ENCODE results near the gene TCP11. TPM values are rescaled to one million over a fixed set of nuclear protein-coding genes. Genes with fewer than 3 reads are reported as not detected.
"Not testable (repeated sequence)": the region's sequence is repeated elsewhere in the genome, so short reads cannot be mapped to it uniquely, and the experiment has no call there.

The TCP11 gene
- total RNA-seq, 2 experiments from 2014 or later: not detected

DNA sequence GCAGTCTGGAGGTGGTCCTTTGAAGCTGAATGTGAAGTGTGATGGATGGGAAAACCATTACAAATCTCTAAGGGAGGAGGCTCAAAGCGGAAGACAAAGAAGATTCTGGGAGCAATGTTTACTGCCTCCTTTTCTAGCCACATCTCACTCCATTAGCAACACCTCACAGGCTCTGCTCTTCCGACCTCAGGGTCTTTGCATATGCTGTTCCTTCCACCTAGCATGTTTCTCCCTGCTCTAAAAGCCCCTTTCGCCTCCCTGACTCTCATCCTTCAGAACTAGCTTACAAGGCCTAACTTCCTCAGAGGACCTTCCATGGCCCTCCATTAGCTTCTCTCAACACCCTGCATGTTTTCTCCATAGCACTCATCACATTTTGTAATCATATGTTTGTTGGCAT, 4.6 kb upstream of the TCP11 start:
- ChIA-PET POLR2A (no interaction called here), CTCF (interaction anchor here (0.6 to 4.1 kb wide), 6 partner anchors 7 to 763 kb away, joined by 3 to 40 read pairs (median 3); no protein-coding TSS in a partner anchor)
- Mint-ChIP-seq H3K4me3 (no peak overlapping the region), H3K4me1 (peaks cover 26% of the 10 kb centered on the region), H3K9me3 (ENCODE audit: low read depth) (no peaks in the 10 kb centered on the region), H3K27me3 (peaks cover 16% of the 10 kb centered on the region), H3K27ac (no peak overlapping the region), H3K36me3 (ENCODE audit: low read depth) (no peaks in the 10 kb centered on the region)
- no peak for DNase-seq
- no peak for ATAC-seq
- intact Hi-C loops (cut with DNase I, micrococcal nuclease): loop anchor here (1.0 to 10.0 kb wide), 3 partner anchors 60 to 511 kb away; no protein-coding TSS in a partner anchor

DNA sequence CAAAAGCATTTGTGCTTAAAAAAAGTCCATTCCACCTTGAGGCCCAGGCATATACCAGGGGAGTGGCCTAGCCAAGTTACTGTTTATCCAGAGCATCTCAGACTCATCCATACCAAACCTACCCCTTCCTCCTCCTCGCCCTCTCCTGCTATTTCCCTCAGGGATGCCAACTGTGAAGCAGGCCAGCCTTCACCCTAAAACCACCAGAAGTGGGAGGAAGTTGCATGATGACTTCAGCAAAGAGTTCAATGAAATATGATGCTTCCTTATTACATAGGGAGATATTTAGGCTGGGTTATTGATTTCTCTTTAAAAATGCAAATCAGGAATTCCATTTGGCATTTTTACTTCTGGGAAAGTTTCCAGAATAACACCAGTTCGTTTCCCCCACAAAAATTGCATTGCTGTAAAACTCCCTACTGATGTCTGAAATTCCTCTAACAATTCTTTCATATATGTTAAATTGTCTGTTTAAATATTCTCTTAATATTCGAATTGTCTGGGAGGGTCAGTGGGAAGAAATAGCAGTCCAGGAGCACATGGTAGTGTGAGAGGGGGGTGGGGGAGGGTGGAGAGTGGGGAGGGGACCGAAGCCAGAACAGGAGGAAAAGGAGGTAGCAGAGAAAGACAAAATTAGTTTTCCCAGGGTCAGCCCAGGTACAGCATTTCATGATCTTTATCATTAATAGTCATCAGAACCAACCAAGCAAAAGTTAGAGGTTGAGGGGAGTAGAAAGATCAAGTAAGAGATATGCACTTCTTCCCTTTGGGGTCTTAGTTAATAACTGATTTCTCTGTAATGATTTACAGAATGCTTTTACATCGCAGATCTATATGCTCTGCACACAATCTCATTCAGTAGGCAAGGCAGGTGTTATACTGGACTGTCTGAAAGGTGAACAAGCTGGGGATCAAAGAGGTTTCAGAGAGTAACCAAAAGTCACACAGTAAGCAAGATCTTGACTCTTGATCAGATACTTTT, 1.7 kb upstream of the TCP11 start:
- ATAC-seq: no peak
- H3K9me3 Mint-ChIP-seq (ENCODE audit: low read depth): no peaks in the 10 kb centered on the region
- H3K4me3 Mint-ChIP-seq: no peak overlapping the region
- ChIA-PET CTCF (interaction anchor here (0.9 kb wide), 1 partner anchor 8 kb away, joined by 4 read pairs; no protein-coding TSS in a partner anchor), POLR2A (no interaction called here)
- H3K27ac Mint-ChIP-seq: no peak overlapping the region
- DNase-seq: no peak
- H3K36me3 Mint-ChIP-seq (ENCODE audit: low read depth): no peaks in the 10 kb centered on the region
- H3K27me3 Mint-ChIP-seq: peaks cover 22% of the 10 kb centered on the region
- peaks cover 19% of the 10 kb centered on the region for H3K4me1 Mint-ChIP-seq
- intact Hi-C loops (cut with DNase I, micrococcal nuclease): loop anchor here in 1 of 2 experiments (5.0 to 10.0 kb wide), 2 partner anchors 508 to 681 kb away; no protein-coding TSS in a partner anchor

DNA sequence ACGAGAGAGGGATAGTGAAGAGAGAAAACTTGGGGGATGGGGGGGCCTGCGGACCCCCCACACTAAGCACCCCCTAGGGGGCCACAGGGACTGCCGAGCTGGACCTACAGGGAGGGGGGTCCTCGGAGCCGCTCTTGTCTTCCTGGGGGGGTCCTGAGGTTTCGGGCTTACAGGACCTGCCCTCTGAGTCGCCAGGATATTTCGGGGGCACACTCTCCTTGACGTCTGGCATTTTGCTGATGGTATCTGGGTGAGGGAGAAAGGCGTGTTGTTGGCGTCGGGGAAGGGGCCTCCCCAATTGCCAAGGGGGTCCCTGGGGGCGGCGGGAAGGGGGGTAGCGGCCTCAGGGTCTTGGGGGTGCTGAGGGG, 516 bp downstream of the TCP11 start:
- DNase-seq (no peak), ATAC-seq (no peak)
- ChIA-PET CTCF (interaction anchor here (0.7 to 2.8 kb wide), 25 partner anchors 8 to 681 kb away, joined by 3 to 56 read pairs (median 7); partner anchors contain the start of gene ZNF76), POLR2A (no interaction called here)
- H3K9me3 Mint-ChIP-seq (ENCODE audit: low read depth): no peaks in the 10 kb centered on the region
- no peak overlapping the region for H3K27ac Mint-ChIP-seq
- intact Hi-C loops (cut with DNase I, micrococcal nuclease): loop anchor here (1.0 to 10.0 kb wide), 5 partner anchors 154 to 678 kb away; partner anchors contain the start of gene SNRPC (in 1 of the 2)
- H3K36me3 Mint-ChIP-seq (ENCODE audit: low read depth): no peaks in the 10 kb centered on the region
- H3K27me3 Mint-ChIP-seq: peaks cover 18% of the 10 kb centered on the region
- H3K4me3 Mint-ChIP-seq: no peak overlapping the region
- peaks cover 13% of the 10 kb centered on the region for H3K4me1 Mint-ChIP-seq

DNA sequence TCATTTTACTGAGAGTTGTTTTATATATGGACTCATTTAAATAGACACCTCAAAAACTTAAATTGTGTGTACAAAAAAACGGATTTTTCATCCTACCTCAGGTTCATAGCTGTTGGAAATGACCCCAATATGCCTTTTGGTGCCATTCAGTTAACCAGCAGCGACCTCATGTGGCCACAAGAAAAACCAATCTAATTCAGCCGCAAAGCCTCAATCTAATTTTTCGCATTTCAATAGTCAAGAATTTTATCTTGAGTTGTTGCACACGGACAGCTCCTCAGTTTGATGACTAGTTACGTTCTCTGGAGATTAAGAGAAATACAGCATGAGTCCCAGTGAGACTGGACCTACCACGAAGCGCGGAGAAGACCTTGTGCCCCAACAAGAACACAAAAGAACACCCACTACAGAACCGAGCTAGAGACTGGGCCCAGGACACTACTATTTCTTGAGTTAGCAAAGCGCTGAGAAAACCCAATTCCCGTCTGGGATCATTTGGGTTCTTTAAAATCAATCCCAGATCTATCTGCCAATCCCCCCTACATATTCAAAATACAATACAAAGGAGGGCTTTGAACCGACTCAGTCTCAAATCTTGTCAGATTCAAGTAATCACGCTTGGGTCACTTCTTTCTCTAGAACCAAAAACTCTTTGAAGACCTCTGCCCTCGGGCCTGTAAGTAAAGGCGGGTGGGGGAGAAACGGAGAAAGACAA, 1.1 kb downstream of the TCP11 start:
- ChIA-PET POLR2A (no interaction called here), CTCF (interaction anchor here (0.5 to 2.8 kb wide), 45 partner anchors 8 to 1085 kb away, joined by 3 to 56 read pairs (median 4); partner anchors contain the start of gene ZNF76)
- Mint-ChIP-seq H3K27me3 (peaks cover 18% of the 10 kb centered on the region), H3K27ac (no peak overlapping the region), H3K4me3 (no peak overlapping the region), H3K36me3 (ENCODE audit: low read depth) (no peaks in the 10 kb centered on the region), H3K4me1 (peaks cover 13% of the 10 kb centered on the region), H3K9me3 (ENCODE audit: low read depth) (no peaks in the 10 kb centered on the region)
- ATAC-seq: peak; percentile 39
- intact Hi-C loops (cut with DNase I, micrococcal nuclease): loop anchor here (1.0 to 10.0 kb wide), 5 partner anchors 154 to 678 kb away; partner anchors contain the start of gene SNRPC (in 1 of the 2)
- DNase-seq: peak; percentile 70

DNA sequence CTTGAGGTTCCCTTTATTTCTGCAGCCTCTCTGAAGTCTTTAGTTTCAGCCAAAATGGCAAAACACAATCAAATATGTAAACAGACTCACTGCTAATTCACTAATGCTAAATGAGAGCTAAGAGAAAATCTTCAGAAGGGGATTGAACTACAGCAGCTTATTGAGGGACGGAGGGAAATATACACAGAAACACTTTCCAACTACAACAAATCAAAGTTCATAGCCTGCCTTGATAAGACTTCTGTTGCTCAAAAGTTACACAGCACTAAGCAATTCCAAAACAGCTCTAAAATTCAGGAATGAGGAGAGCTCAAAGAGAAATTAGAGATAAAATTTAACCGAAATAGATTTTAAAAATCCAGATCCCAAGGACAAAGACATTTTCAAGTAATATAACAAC, 1.7 kb downstream of the TCP11 start:
- ATAC-seq (no peak), DNase-seq (no peak)
- peaks cover 13% of the 10 kb centered on the region for H3K4me1 Mint-ChIP-seq
- H3K27ac Mint-ChIP-seq: no peak overlapping the region
- H3K9me3 Mint-ChIP-seq (ENCODE audit: low read depth): no peaks in the 10 kb centered on the region
- no peak overlapping the region for H3K4me3 Mint-ChIP-seq
- ChIA-PET CTCF (interaction anchor here (0.5 to 2.8 kb wide), 48 partner anchors 7 to 1084 kb away, joined by 3 to 56 read pairs (median 4); partner anchors contain the start of gene ZNF76), POLR2A (no interaction called here)
- H3K27me3 Mint-ChIP-seq: peaks cover 18% of the 10 kb centered on the region
- intact Hi-C loops (cut with DNase I, micrococcal nuclease): no loop called here
- no peaks in the 10 kb centered on the region for H3K36me3 Mint-ChIP-seq (ENCODE audit: low read depth)

DNA sequence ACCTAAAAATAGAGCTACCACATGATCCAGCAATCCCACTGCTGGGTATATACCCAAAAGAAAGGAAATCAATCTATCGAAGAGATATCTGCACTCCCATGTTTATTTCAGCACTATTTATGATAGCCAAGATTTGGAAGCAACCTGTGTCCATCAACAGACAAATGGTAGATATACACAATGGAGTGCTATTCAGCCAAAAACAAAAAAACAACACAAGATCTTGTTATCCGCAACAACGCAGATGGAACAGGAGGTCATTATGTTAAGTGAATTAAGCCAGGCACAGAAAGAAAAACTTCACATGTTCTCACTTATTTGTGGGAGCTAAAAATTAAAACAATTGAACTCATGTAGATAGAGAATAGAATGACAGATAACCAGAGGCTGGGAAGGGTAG, 2.9 kb downstream of the TCP11 start:
- ATAC-seq; intact Hi-C loops (cut with DNase I, micrococcal nuclease); H3K36me3 Mint-ChIP-seq (ENCODE audit: low read depth); H3K9me3 Mint-ChIP-seq (ENCODE audit: low read depth); H3K27ac Mint-ChIP-seq; H3K4me3 Mint-ChIP-seq; POLR2A ChIA-PET; DNase-seq: not testable (repeated sequence)
- CTCF ChIA-PET: interaction anchor here (1.1 to 2.8 kb wide), 4 partner anchors 8 to 152 kb away, joined by 3 to 56 read pairs (median 12); no protein-coding TSS in a partner anchor
- Mint-ChIP-seq H3K4me1 (peaks cover 13% of the 10 kb centered on the region), H3K27me3 (peaks cover 18% of the 10 kb centered on the region)

DNA sequence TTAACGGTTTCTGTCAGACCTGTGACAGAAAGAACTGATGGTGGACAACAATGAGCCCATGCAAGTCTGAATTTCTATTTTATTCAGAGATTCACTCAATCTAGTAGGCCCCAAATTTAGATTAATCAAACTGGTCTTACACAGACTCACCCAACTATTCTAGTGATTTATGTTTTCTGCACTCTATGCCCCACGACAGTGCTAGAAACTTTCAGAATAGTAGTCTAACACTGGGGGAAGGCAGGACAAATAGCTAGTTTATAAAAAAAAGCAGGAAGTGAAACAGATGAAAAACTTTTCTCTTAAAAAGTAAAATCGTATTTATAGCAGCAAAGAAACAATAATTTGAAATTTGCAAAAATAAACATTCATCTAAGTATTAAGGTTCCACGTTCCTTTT, 5.0 kb downstream of the TCP11 start:
- ATAC-seq: no peak
- intact Hi-C loops (cut with DNase I, micrococcal nuclease): no loop called here
- POLR2A ChIA-PET: no interaction called here
- Mint-ChIP-seq H3K36me3 (ENCODE audit: low read depth) (no peaks in the 10 kb centered on the region), H3K4me3 (no peak overlapping the region), H3K4me1 (peaks cover 10% of the 10 kb centered on the region), H3K27me3 (peaks cover 15% of the 10 kb centered on the region), H3K27ac (no peak overlapping the region), H3K9me3 (ENCODE audit: low read depth) (no peaks in the 10 kb centered on the region)
- CTCF ChIA-PET: interaction anchor here (0.5 to 1.4 kb wide), 2 partner anchors 15 to 149 kb away, joined by 3 to 5 read pairs; no protein-coding TSS in a partner anchor
- DNase-seq: no peak

DNA sequence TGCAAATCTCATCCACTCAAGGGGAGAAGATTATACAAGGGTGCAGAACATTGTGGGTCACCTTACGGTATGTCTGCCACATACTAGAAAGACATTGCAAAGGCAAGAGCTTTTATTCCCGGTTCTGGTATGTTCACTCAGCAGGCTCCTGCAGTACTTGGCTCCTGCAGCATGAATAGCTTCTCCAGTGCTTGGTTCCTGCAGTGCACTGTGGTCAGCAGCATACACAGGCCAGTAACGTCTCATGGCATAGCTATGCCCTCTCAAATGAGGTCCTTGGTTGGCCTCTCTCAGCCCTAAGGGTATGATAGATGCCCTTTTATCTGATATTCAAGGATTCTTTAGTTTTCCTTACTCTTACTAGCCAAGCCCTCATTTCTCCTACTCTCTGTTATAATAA, 12.6 kb downstream of the TCP11 start:
- no peak for ATAC-seq
- no peak for DNase-seq
- Mint-ChIP-seq H3K27me3 (peaks cover 3% of the 10 kb centered on the region), H3K27ac (no peak overlapping the region), H3K4me3 (no peak overlapping the region), H3K9me3 (ENCODE audit: low read depth) (no peaks in the 10 kb centered on the region), H3K4me1 (no peaks in the 10 kb centered on the region), H3K36me3 (ENCODE audit: low read depth) (no peaks in the 10 kb centered on the region)
- ChIA-PET POLR2A (no interaction called here), CTCF (interaction anchor here (0.5 to 3.3 kb wide), 5 partner anchors 11 to 626 kb away, joined by 3 to 15 read pairs (median 3); no protein-coding TSS in a partner anchor)
- intact Hi-C loops (cut with DNase I, micrococcal nuclease): no loop called here

DNA sequence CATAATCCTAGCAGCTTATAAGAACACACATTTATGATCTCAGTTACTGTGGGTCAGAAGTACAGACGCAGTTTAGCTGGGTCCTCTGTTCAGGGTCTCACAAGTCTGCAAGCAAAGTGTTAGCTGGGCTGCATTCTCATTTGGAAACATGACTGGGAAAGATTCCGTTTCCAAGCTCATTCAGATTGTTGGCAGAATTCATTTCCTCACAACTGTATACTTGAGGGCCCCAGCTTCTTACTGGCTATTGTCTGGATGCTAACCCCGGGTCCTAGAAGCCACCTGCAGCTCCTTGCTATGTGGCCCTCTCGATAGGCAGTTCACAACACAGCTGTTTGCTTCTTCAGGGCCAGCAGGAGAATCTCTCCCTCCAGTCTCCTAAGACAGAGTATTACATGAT, 13.1 kb downstream of the TCP11 start:
- POLR2A ChIA-PET: no interaction called here
- Mint-ChIP-seq H3K27me3 (peaks cover 3% of the 10 kb centered on the region), H3K4me3 (no peak overlapping the region), H3K9me3 (ENCODE audit: low read depth) (no peaks in the 10 kb centered on the region), H3K36me3 (ENCODE audit: low read depth) (no peaks in the 10 kb centered on the region), H3K27ac (no peak overlapping the region), H3K4me1 (no peaks in the 10 kb centered on the region)
- intact Hi-C loops (cut with DNase I, micrococcal nuclease): no loop called here
- CTCF ChIA-PET: interaction anchor here (0.5 to 3.3 kb wide), 6 partner anchors 9 to 626 kb away, joined by 3 to 15 read pairs (median 3); no protein-coding TSS in a partner anchor
- DNase-seq (no peak), ATAC-seq (no peak)

DNA sequence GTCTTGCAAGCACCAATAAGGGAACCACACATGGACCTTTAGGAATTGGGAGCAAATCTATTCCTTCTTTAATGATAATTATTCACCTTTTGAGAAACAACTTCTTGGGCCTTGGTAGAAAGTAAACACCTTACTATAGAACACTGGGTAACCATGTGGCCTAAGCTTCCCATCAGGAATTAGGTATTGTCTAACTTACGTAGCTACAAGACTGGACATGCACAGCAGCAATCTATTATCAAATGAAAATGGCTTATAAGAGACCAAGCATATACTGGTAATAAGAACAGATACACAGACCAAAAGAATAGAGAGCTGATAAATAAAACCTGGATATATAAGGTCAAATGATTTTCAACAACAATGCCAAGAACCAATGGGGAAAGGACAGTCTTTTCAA, 16.8 kb downstream of the TCP11 start:
- intact Hi-C loops (cut with DNase I, micrococcal nuclease): no loop called here
- Mint-ChIP-seq H3K27ac (no peak overlapping the region), H3K27me3 (peaks cover 3% of the 10 kb centered on the region), H3K4me3 (no peak overlapping the region), H3K9me3 (ENCODE audit: low read depth) (peaks cover 3% of the 10 kb centered on the region), H3K36me3 (ENCODE audit: low read depth) (no peaks in the 10 kb centered on the region), H3K4me1 (no peaks in the 10 kb centered on the region)
- ChIA-PET POLR2A (no interaction called here), CTCF (interaction anchor here (0.8 to 4.0 kb wide), 2 partner anchors 8 to 15 kb away, joined by 3 to 20 read pairs; no protein-coding TSS in a partner anchor)
- ATAC-seq (no peak), DNase-seq (no peak)

DNA sequence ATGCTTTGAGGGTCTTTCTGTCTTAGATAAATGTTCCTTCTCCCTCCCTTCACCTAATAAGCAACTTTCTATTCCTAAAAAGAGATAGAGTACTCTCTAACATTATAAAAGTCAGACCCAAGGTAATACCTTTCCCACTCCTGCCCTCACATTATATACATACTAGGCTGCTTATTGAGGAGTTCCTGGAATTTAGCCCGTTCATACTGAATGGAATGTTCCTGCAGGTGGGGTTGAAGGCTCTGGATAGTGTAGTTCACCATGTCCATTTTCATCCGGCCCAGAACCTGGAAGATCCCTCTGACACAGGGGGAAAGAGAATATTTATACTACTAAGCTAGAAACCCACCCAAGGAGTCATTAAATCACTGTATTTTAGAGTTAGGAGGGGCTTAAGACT, 20.4 kb downstream of the TCP11 start:
- DNase-seq: no peak
- peaks cover 2% of the 10 kb centered on the region for H3K27me3 Mint-ChIP-seq
- no peak for ATAC-seq
- ChIA-PET CTCF (no interaction called here), POLR2A (no interaction called here)
- intact Hi-C loops (cut with DNase I, micrococcal nuclease): no loop called here
- H3K4me3 Mint-ChIP-seq: no peak overlapping the region
- H3K9me3 Mint-ChIP-seq (ENCODE audit: low read depth): peaks cover 3% of the 10 kb centered on the region
- H3K36me3 Mint-ChIP-seq (ENCODE audit: low read depth): no peaks in the 10 kb centered on the region
- H3K27ac Mint-ChIP-seq: no peak overlapping the region
- H3K4me1 Mint-ChIP-seq: no peaks in the 10 kb centered on the region
